Measurements from ENCODE around the gene EFCAB10.

- TF ChIP-seq CTCF (IDR thresholded peaks at IDR 0.05) (no peak), POLR2A (IDR thresholded peaks at IDR 0.05) (no peak)
Observed at GRCh38 chr7:105538339-105538738, 43.0 kb downstream of the EFCAB10 start.
